T-helper 22 cell (primary cell): ENCODE measurements around the gene ONECUT1.
A peak's percentile ranks its signal among the peaks of the same experiment; 100 is the strongest.

Source experiments
- DNase-seq: peaks from one replicate; pipeline ENCODE4 v3.0.0-alpha.2; 2020; ENCODE audit warnings: low read depth

The ONECUT1 gene

GRCh38 chr15:52731732-52732470 is 58.2 kb downstream of the ONECUT1 start:
- DNase-seq: no peak

GRCh38 chr15:52731004-52731403 is 59.1 kb downstream of the ONECUT1 start:
- no peak for DNase-seq

- DNase-seq: no peak
These were observed 59.5 kb downstream of the ONECUT1 start for GRCh38 chr15:52730594-52730993.

GRCh38 chr15:52730173-52730572 is 60.0 kb downstream of the ONECUT1 start:
- peak; percentile 18 for DNase-seq

GRCh38 chr15:52728899-52729298 is 61.2 kb downstream of the ONECUT1 start:
- DNase-seq: no peak

- DNase-seq: no peak
These were observed 62.3 kb downstream of the ONECUT1 start for GRCh38 chr15:52727815-52728214.

- no peak for DNase-seq
These were observed 63.9 kb downstream of the ONECUT1 start for GRCh38 chr15:52726195-52726594.

- DNase-seq: no peak
These were observed 71.6 kb downstream of the ONECUT1 start for GRCh38 chr15:52718551-52718950.

GRCh38 chr15:52717924-52718323 is 72.2 kb downstream of the ONECUT1 start:
- no peak for DNase-seq

- no peak for DNase-seq
These were observed 72.7 kb downstream of the ONECUT1 start for GRCh38 chr15:52717481-52717880.

GRCh38 chr15:52716536-52716935 is 73.6 kb downstream of the ONECUT1 start:
- no peak for DNase-seq

GRCh38 chr15:52715411-52715810 is 74.7 kb downstream of the ONECUT1 start:
- no peak for DNase-seq

- DNase-seq: no peak
These were observed 75.2 kb downstream of the ONECUT1 start for GRCh38 chr15:52714968-52715367.

- no peak for DNase-seq
These were observed 79.3 kb downstream of the ONECUT1 start for GRCh38 chr15:52710708-52711389.

GRCh38 chr15:52710050-52710707 is 80.0 kb downstream of the ONECUT1 start:
- DNase-seq: no peak

GRCh38 chr15:52709187-52709981 is 80.8 kb downstream of the ONECUT1 start:
- no peak for DNase-seq
